ENCODE data around the gene AQP12B. TPM values are rescaled to one million over a fixed set of nuclear protein-coding genes. Genes with fewer than 3 reads are reported as not detected.

The AQP12B gene
- total and polyA plus RNA-seq, 10 of the 15 experiments (the other 5 are each of a cell fraction or from before 2014, with no cell fraction given) = not detected

GRCh38 chr2:240703417-240704341 lies 21.0 kb upstream of the AQP12B start:
- FAIRE-seq (no peak), DNase-seq (ENCODE audit: low read depth, low spot score) (no peak), ATAC-seq (no peak)
- H3K27me3 ChIP-seq (replicated peaks in 1 of 2; ENCODE audit: control insufficient read depth in 2 of 2, insufficient read depth in 2 of 2, low read length in 1 of 2) = peaks cover 0 to 2% of the 10 kb centered on the region in 2 experiments; a peak in 1 of 4 replicates
- SMC1A ChIA-PET (ENCODE audit: uncharacterized antibody, unreplicated experiment) = no interaction called here
- no peaks in the 10 kb centered on the region for H3K79me2 ChIP-seq (ENCODE audit: control insufficient read depth, insufficient read depth, low read length)
- H3K27ac ChIP-seq (ENCODE audit: control insufficient read depth, insufficient read depth) = no peak overlapping the region
- no peaks in the 10 kb centered on the region for H3K36me3 ChIP-seq (ENCODE audit: control insufficient read depth in 2 of 2, insufficient read depth in 2 of 2, low read length in 1 of 2)
- no peaks in the 10 kb centered on the region for H4K20me1 ChIP-seq (ENCODE audit: control insufficient read depth, insufficient read depth)
- WGBS (ENCODE audit: insufficient coverage, insufficient replicate concordance, low lambda C conversion rate, missing lambda C conversion rate) = 38% methylated on average over 18 of the region's 18 CpGs
- RAD21 ChIA-PET (ENCODE audit: unreplicated experiment) = interaction anchor here (1.3 kb wide), 1 partner anchor 189 kb away, joined by 6 read pairs; no protein-coding TSS in a partner anchor
- H3K9me3 ChIP-seq (replicated peaks; ENCODE audit: control insufficient read depth, insufficient read depth, low read length) = no peaks in the 10 kb centered on the region
- no peak overlapping the region for H3K4me3 ChIP-seq
- no peak for TF ChIP-seq CEBPB (IDR thresholded peaks at IDR 0.05; ENCODE audit: borderline replicate concordance in 1 of 2, low read depth in 2 of 2, low read length in 2 of 2)
- TF ChIP-seq STAT3 (IDR thresholded peaks at IDR 0.05; ENCODE audit: low read depth, low read length) = no peak
- no peak overlapping the region for H3K9ac ChIP-seq (ENCODE audit: control insufficient read depth, insufficient read depth, low read length)
- CTCF ChIA-PET = interaction anchor here (2.9 kb wide), 1 partner anchor 190 kb away, joined by 12 read pairs; no protein-coding TSS in a partner anchor
- in situ Hi-C loops (cut with MboI) = no loop called here
- intact Hi-C loops (cut with micrococcal nuclease; ENCODE audit: unreplicated experiment) = loop anchor here (10.0 kb wide), 1 partner anchor 189 kb away; no protein-coding TSS in a partner anchor
- H3K4me1 ChIP-seq (ENCODE audit: control insufficient read depth, insufficient read depth, low read length) = no peaks in the 10 kb centered on the region
- H3K4me2 ChIP-seq (ENCODE audit: control insufficient read depth, insufficient read depth) = no peak overlapping the region
- no TSS peak for BruUV-seq (replicated peaks)
- POLR2A ChIA-PET = no interaction called here
- no peak overlapping the region for H2AFZ ChIP-seq (ENCODE audit: control insufficient read depth, low read depth, low read length)

DNA sequence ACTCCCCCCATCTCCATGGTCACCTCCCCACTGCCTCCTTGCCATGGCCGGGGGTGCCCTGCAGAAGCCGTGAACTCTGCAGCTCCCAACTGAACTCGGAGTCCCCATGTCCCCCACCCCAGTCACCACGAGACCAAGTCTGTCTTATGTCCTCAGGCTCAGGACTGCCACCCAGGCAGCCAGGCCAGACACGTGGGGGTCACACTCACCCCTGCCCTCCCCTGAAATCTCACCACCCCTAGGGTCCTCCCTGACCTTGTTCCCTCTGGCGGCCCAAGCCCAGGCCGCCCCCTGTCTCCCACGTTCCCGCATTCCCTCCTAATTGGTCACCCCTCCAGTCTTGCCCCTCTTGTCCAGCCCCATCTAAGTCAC lies 19.9 kb upstream of the AQP12B start:
- 0% methylated on average over 7 of the region's 9 CpGs for WGBS (ENCODE audit: insufficient coverage, insufficient replicate concordance, low lambda C conversion rate, missing lambda C conversion rate)
- in situ Hi-C loops (cut with MboI) = no loop called here
- TF ChIP-seq EGR1 (IDR thresholded peaks at IDR 0.05; ENCODE audit: borderline replicate concordance in 1 of 2, low read depth in 2 of 2, low read length in 2 of 2) (no peak), SRF (IDR thresholded peaks at IDR 0.05; ENCODE audit: low read depth in 2 of 2, low read length in 2 of 2) (no peak), YY1 (IDR thresholded peaks at IDR 0.05; ENCODE audit: low read depth, low read length) (no peak), TARDBP (IDR thresholded peaks at IDR 0.05; ENCODE audit: borderline replicate concordance) (no peak), NFYA (IDR thresholded peaks at IDR 0.05; ENCODE audit: borderline replicate concordance, low read depth, low read length) (no peak), POU2F2 (IDR thresholded peaks at IDR 0.05; ENCODE audit: borderline replicate concordance, low read depth, low read length) (no peak), ZNF24 (IDR thresholded peaks at IDR 0.05) (no peak), FOXM1 (IDR thresholded peaks at IDR 0.05; ENCODE audit: low read depth, low read length) (no peak)
- TF ChIP-seq, protein P1, sequence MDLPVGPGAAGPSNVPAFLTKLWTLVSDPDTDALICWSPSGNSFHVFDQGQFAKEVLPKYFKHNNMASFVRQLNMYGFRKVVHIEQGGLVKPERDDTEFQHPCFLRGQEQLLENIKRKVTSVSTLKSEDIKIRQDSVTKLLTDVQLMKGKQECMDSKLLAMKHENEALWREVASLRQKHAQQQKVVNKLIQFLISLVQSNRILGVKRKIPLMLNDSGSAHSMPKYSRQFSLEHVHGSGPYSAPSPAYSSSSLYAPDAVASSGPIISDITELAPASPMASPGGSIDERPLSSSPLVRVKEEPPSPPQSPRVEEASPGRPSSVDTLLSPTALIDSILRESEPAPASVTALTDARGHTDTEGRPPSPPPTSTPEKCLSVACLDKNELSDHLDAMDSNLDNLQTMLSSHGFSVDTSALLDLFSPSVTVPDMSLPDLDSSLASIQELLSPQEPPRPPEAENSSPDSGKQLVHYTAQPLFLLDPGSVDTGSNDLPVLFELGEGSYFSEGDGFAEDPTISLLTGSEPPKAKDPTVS (IDR thresholded peaks at IDR 0.05; ENCODE audit: low read depth, low read length) = no peak
- no TSS peak for BruUV-seq (replicated peaks)
- no peaks in the 10 kb centered on the region for H3K79me2 ChIP-seq (ENCODE audit: control insufficient read depth, insufficient read depth, low read length)
- H3K27ac ChIP-seq (ENCODE audit: control insufficient read depth, insufficient read depth) = no peak overlapping the region
- H3K4me3 ChIP-seq = no peak overlapping the region
- SMC1A ChIA-PET (ENCODE audit: uncharacterized antibody, unreplicated experiment) = no interaction called here
- H4K20me1 ChIP-seq (ENCODE audit: control insufficient read depth, insufficient read depth) = no peaks in the 10 kb centered on the region
- no peak overlapping the region for H3K9ac ChIP-seq (ENCODE audit: control insufficient read depth, insufficient read depth, low read length)
- no peak for DNase-seq (ENCODE audit: low read depth, low spot score)
- intact Hi-C loops (cut with micrococcal nuclease; ENCODE audit: unreplicated experiment) = loop anchor here (10.0 kb wide), 1 partner anchor 188 kb away; no protein-coding TSS in a partner anchor
- FAIRE-seq = no peak
- H2AFZ ChIP-seq (ENCODE audit: control insufficient read depth, low read depth, low read length) = no peak overlapping the region
- H3K9me3 ChIP-seq (replicated peaks; ENCODE audit: control insufficient read depth, insufficient read depth, low read length) = no peaks in the 10 kb centered on the region
- H3K36me3 ChIP-seq (ENCODE audit: control insufficient read depth in 2 of 2, insufficient read depth in 2 of 2, low read length in 1 of 2) = no peaks in the 10 kb centered on the region
- H3K4me1 ChIP-seq (ENCODE audit: control insufficient read depth, insufficient read depth, low read length) = no peaks in the 10 kb centered on the region
- RAD21 ChIA-PET (ENCODE audit: unreplicated experiment) = interaction anchor here (1.3 kb wide), 1 partner anchor 188 kb away, joined by 6 read pairs; no protein-coding TSS in a partner anchor
- no peak overlapping the region for H3K4me2 ChIP-seq (ENCODE audit: control insufficient read depth, insufficient read depth)
- peaks cover 0 to 2% of the 10 kb centered on the region in 2 experiments; a peak in 1 of 4 replicates for H3K27me3 ChIP-seq (replicated peaks in 1 of 2; ENCODE audit: control insufficient read depth in 2 of 2, insufficient read depth in 2 of 2, low read length in 1 of 2)
- CTCF ChIA-PET = no interaction called here
- POLR2A ChIA-PET = no interaction called here
- ATAC-seq = no peak
